Panc1 (cell line): ENCODE results near the gene ARHGAP4. TPM values are rescaled to one million over a fixed set of nuclear protein-coding genes. Genes with fewer than 3 reads are reported as not detected.

Experiments used
- ATAC-seq: fragments of 200-7000 bp; cut with Tn5 transposase; 2 replicates; pipeline ENCODE4 v1.9.1; 2020; ENCODE audit warnings: mild to moderate bottlenecking, moderate library complexity
- BruUV-seq: library from RNA; stranded (reverse); fragments of 400-500 nt; replicated peaks from 2 replicates; lab custom pipeline; 2021; lab: Mats Ljungman, UMichigan
- CTCF ChIA-PET: fragments of 300-600 bp; sonication (Branson Sonifier 250); formaldehyde crosslinking; loops from one replicate; lab custom pipeline; 2022; ENCODE audit warnings: antibody characterized with exemption; lab: Charles Lee
- POLR2A ChIA-PET: fragments of 300-600 bp; sonication (Branson Sonifier 250); formaldehyde crosslinking; loops from one replicate; lab custom pipeline; 2022; ENCODE audit warnings: antibody characterized with exemption; lab: Charles Lee
- DNase-seq: peaks from one replicate; pipeline ENCODE4 v3.0.0-alpha.2; 2010; ENCODE audit warnings: low read depth, low spot score
- H3K27ac ChIP-seq: 2 replicates; pipeline ENCODE4 v1.5.1; 2011; ENCODE audit warnings: mild to moderate bottlenecking, low read length, inconsistent platforms
- H3K27me3 ChIP-seq: fragments of 200-500 bp; sonication (Bioruptor generic); 2 replicates; pipeline ENCODE4 v1.6.0; 2014; ENCODE audit warnings: low read length, inconsistent platforms; ENCODE audit not compliant: control insufficient read depth, insufficient read depth
- H3K36me3 ChIP-seq: fragments of 200-500 bp; sonication (Bioruptor generic); 2 replicates; pipeline ENCODE4 v1.5.1; 2014; ENCODE audit warnings: inconsistent platforms, mild to moderate bottlenecking, low read length, moderate library complexity; ENCODE audit not compliant: control insufficient read depth, insufficient read depth
- H3K4me1 ChIP-seq: 2 replicates; pipeline ENCODE4 v1.5.1; 2011; ENCODE audit warnings: inconsistent platforms, mild to moderate bottlenecking, low read length, moderate library complexity; ENCODE audit not compliant: control insufficient read depth, insufficient read depth
- H3K4me3 ChIP-seq, 2 experiments: 2 replicates each; pipeline ENCODE4 v1.5.1; 2011 to 2012; ENCODE audit warnings: low read depth in 2 of 2, low read length in 2 of 2, mild to moderate bottlenecking in 2 of 2, inconsistent platforms in 1 of 2, moderate library complexity in 1 of 2
- H3K9me3 ChIP-seq: fragments of 200-500 bp; sonication (Bioruptor generic); 2 replicates; pipeline ENCODE4 v1.5.1; 2014; ENCODE audit warnings: low read depth, mild to moderate bottlenecking, inconsistent platforms, low read length, moderate library complexity; ENCODE audit not compliant: control insufficient read depth, insufficient read depth
- CTCF ChIP-seq: fragments of 450-650 bp; IDR thresholded peaks from 2 replicates; pipeline ENCODE4 v1.5.1; 2017; ENCODE audit warnings: mild to moderate bottlenecking
- POLR2AphosphoS5 ChIP-seq: IDR thresholded peaks from 2 replicates; pipeline ENCODE4 v1.6.1; 2012; ENCODE audit warnings: mild to moderate bottlenecking, low read depth, low read length, moderate library complexity
- REST ChIP-seq, 2 experiments: IDR thresholded peaks; 2 replicates each; pipeline ENCODE4 v1.6.1; 2011 to 2012; ENCODE audit warnings: low read depth in 2 of 2, control low read depth in 1 of 2, low read length in 1 of 2, mild to moderate bottlenecking in 1 of 2, moderate library complexity in 1 of 2; ENCODE audit not compliant: insufficient read depth in 1 of 2
- SIN3A ChIP-seq: IDR thresholded peaks from 2 replicates; pipeline ENCODE4 v1.6.1; 2012; ENCODE audit warnings: low read depth, mild to moderate bottlenecking, low read length, moderate library complexity, borderline replicate concordance; ENCODE audit not compliant: insufficient read depth
- TCF7L2 ChIP-seq: IDR thresholded peaks from 2 replicates; pipeline ENCODE4 v1.6.1; 2011; ENCODE audit warnings: mild to moderate bottlenecking, low read depth, low read length, inconsistent platforms
- in situ Hi-C: cut with HindIII; loops from 2 replicates; pipeline ENCODE4 v1.10.0; 2016; ENCODE audit warnings: low sequenced_read_pairs, low pct_unique_long_range_greater_than_20kb
- intact Hi-C: fragments of 100-400 bp; cut with micrococcal nuclease; formaldehyde crosslinking; loops from one replicate; pipeline ENCODE4 v1.10.0; 2022; ENCODE audit not compliant: unreplicated experiment
- total RNA-seq: library from RNA; stranded (reverse); gene quantifications from one replicate; pipeline ENCODE4 v1.2.1, GENCODE V29; 2021; ENCODE audit not compliant: unreplicated experiment

The ARHGAP4 gene
- total RNA-seq, 1 experiment from 2014 or later = 225 TPM

GRCh38 chrX:153909980-153910360 lies 16.1 kb downstream of the ARHGAP4 start:
- Histone ChIP-seq H3K27me3 (no peaks in the 10 kb centered on the region), H3K9me3 (no peaks in the 10 kb centered on the region), H3K36me3 (no peaks in the 10 kb centered on the region), H3K4me3 (no peak overlapping the region), H3K27ac (no peak overlapping the region), H3K4me1 (peaks cover 10% of the 10 kb centered on the region)
- in situ Hi-C loops = no loop called here
- ChIA-PET CTCF (interaction anchor here (0.6 to 3.1 kb wide), 3 partner anchors 13 to 104 kb away, joined by 3 to 24 read pairs (median 3); no protein-coding TSS in a partner anchor), POLR2A (no interaction called here)
- intact Hi-C loops = no loop called here
- ATAC-seq = no peak
- no TSS peak for BruUV-seq
- no peak for DNase-seq
- no peak for TF ChIP-seq TCF7L2
- TF ChIP-seq CTCF = no peak
- TF ChIP-seq POLR2AphosphoS5 = no peak
- TF ChIP-seq REST (IDR thresholded peaks at IDR 0.05; ENCODE audit: insufficient read depth in 1 of 2, low read depth in 2 of 2, low read length in 1 of 2) = no peak
- no peak for TF ChIP-seq SIN3A

- no TSS peak for BruUV-seq
- Histone ChIP-seq H3K4me3 (no peak overlapping the region), H3K4me1 (peaks cover 16% of the 10 kb centered on the region), H3K9me3 (no peaks in the 10 kb centered on the region), H3K36me3 (no peaks in the 10 kb centered on the region), H3K27me3 (no peaks in the 10 kb centered on the region), H3K27ac (0 out of 2 replicates have a peak overlapping the region, but pooled peaks have one; percentile 1)
- no peak for TF ChIP-seq REST (IDR thresholded peaks at IDR 0.05; ENCODE audit: insufficient read depth in 1 of 2, low read depth in 2 of 2, low read length in 1 of 2)
- TF ChIP-seq POLR2AphosphoS5 = no peak
- TF ChIP-seq SIN3A = no peak
- peak; percentile 52 for ATAC-seq
- DNase-seq = no peak
- in situ Hi-C loops = no loop called here
- intact Hi-C loops = no loop called here
- ChIA-PET CTCF (interaction anchor here (0.6 to 3.1 kb wide), 3 partner anchors 13 to 38 kb away, joined by 3 to 24 read pairs (median 8); no protein-coding TSS in a partner anchor), POLR2A (interaction anchor here (0.6 kb wide), 2 partner anchors 9 to 24 kb away, joined by 3 to 4 read pairs; no protein-coding TSS in a partner anchor)
Measured at GRCh38 chrX:153909024-153909979, 16.8 kb downstream of the ARHGAP4 start.
